WTC11 (cell line): ENCODE measurements around the gene TRIP13. TPM values are rescaled to one million over a fixed set of nuclear protein-coding genes. Genes with fewer than 3 reads are reported as not detected.
"Not testable (repeated sequence)": the region's sequence is repeated elsewhere in the genome, so short reads cannot be mapped to it uniquely, and the experiment has no call there.

ENCODE experiments used
- ATAC-seq: fragments of 200-7000 bp; cut with Tn5 transposase; 2 replicates; pipeline ENCODE4 v1.10.0; 2021; ENCODE audit warnings: mild to moderate bottlenecking, moderate library complexity
- CTCF ChIA-PET: fragments of 300-600 bp; sonication (Branson Sonifier 250); formaldehyde crosslinking; loops from one replicate; lab custom pipeline; 2021; ENCODE audit warnings: antibody characterized with exemption; lab: Charles Lee
- POLR2A ChIA-PET: fragments of 350-600 bp; sonication (Branson Sonifier 250); formaldehyde crosslinking; loops from one replicate; lab custom pipeline; 2021; ENCODE audit warnings: antibody characterized with exemption; lab: Charles Lee
- DNase-seq: peaks from one replicate; pipeline ENCODE4 v3.0.0; 2021; ENCODE audit warnings: low spot score
- H3K27ac Mint-ChIP-seq: 2 replicates; pipeline ENCODE4 v1.8.0; 2021; ENCODE audit warnings: mixed read lengths
- H3K27me3 Mint-ChIP-seq: 2 replicates; pipeline ENCODE4 v1.8.0; 2021; ENCODE audit warnings: low read depth, mild to moderate bottlenecking, moderate library complexity, mixed read lengths
- H3K36me3 Mint-ChIP-seq: 2 replicates; pipeline ENCODE4 v1.8.0; 2021; ENCODE audit warnings: mixed read lengths
- H3K4me1 Mint-ChIP-seq: 2 replicates; pipeline ENCODE4 v1.8.0; 2022; ENCODE audit warnings: mixed read lengths
- H3K4me3 Mint-ChIP-seq: 2 replicates; pipeline ENCODE4 v1.8.0; 2021; ENCODE audit warnings: mild to moderate bottlenecking, moderate library complexity, mixed read lengths
- H3K9me3 Mint-ChIP-seq: 2 replicates; pipeline ENCODE4 v1.8.0; 2021; ENCODE audit warnings: mixed read lengths
- ATF1 ChIP-seq: sonication (generic); formaldehyde crosslinking; IDR thresholded peaks from 2 replicates; pipeline ENCODE4 v1.8.1; 2023; ENCODE audit warnings: mild to moderate bottlenecking, moderate library complexity, missing genetic modification reagents
- ATF3 ChIP-seq: sonication (generic); formaldehyde crosslinking; conservative IDR thresholded peaks from 2 replicates; pipeline ENCODE4 v1.8.1; 2022; ENCODE audit warnings: mild to moderate bottlenecking, missing genetic modification reagents
- CREM ChIP-seq: sonication (generic); formaldehyde crosslinking; IDR thresholded peaks from 2 replicates; pipeline ENCODE4 v1.8.1; 2022; ENCODE audit warnings: mild to moderate bottlenecking, missing genetic modification reagents, moderate library complexity
- CTCF ChIP-seq: fragments of 200-600 bp; IDR thresholded peaks from 2 replicates; pipeline ENCODE4 v1.8.0; 2022; ENCODE audit warnings: antibody characterized with exemption
- EMX1 ChIP-seq: fragments of 250-450 bp; sonication (Bioruptor Pico); IDR thresholded peaks from 2 replicates; pipeline ENCODE4 v1.8.0; 2021; ENCODE audit warnings: mild to moderate bottlenecking
- HMGXB4 ChIP-seq: sonication (generic); formaldehyde crosslinking; IDR thresholded peaks from 2 replicates; pipeline ENCODE4 v1.8.1; 2023; ENCODE audit warnings: mild to moderate bottlenecking, moderate library complexity, missing genetic modification reagents
- JAZF1 ChIP-seq: fragments of 250-450 bp; sonication (Bioruptor Pico); IDR thresholded peaks from 2 replicates; pipeline ENCODE4 v1.9.0; 2021; ENCODE audit warnings: moderate library complexity, mild to moderate bottlenecking, inconsistent platforms
- NFE2L1 ChIP-seq: sonication (generic); formaldehyde crosslinking; IDR thresholded peaks from 2 replicates; pipeline ENCODE4 v1.8.1; 2023; ENCODE audit warnings: missing genetic modification reagents
- OVOL2 ChIP-seq: fragments of 250-450 bp; sonication (Bioruptor Pico); IDR thresholded peaks from 2 replicates; pipeline ENCODE4 v1.9.0; 2021; ENCODE audit warnings: mild to moderate bottlenecking, borderline replicate concordance
- ZNF121 ChIP-seq: sonication (generic); formaldehyde crosslinking; IDR thresholded peaks from 2 replicates; pipeline ENCODE4 v1.8.0; 2023; ENCODE audit warnings: missing genetic modification reagents
- ZNF232 ChIP-seq: sonication (generic); formaldehyde crosslinking; IDR thresholded peaks from 2 replicates; pipeline ENCODE4 v1.8.0; 2022; ENCODE audit warnings: mild to moderate bottlenecking, missing genetic modification reagents
- total RNA-seq: library from RNA; stranded (reverse); gene quantifications from 3 replicates; pipeline ENCODE4 v1.2.3, GENCODE V29; 2021
- TF ChIP-seq, protein P1 (sequence below): sonication (generic); formaldehyde crosslinking; IDR thresholded peaks from 2 replicates; pipeline ENCODE4 v1.8.1; 2023; ENCODE audit warnings: mild to moderate bottlenecking, missing genetic modification reagents, moderate library complexity
- TF ChIP-seq, protein P2 (sequence below): sonication (generic); formaldehyde crosslinking; IDR thresholded peaks from 2 replicates; pipeline ENCODE4 v1.8.1; 2022; ENCODE audit warnings: mild to moderate bottlenecking, missing genetic modification reagents, moderate library complexity, borderline replicate concordance
- TF ChIP-seq, protein P3 (sequence below): sonication (generic); formaldehyde crosslinking; IDR thresholded peaks from 2 replicates; pipeline ENCODE4 v1.8.1; 2022; ENCODE audit warnings: low read depth, mild to moderate bottlenecking, moderate library complexity, missing genetic modification reagents, borderline replicate concordance

Gene TRIP13
- total RNA-seq, 1 experiment from 2014 or later = 33.7 TPM

GRCh38 chr5:927172-928015 lies 34.7 kb downstream of the TRIP13 start:
- H3K36me3 Mint-ChIP-seq = no peaks in the 10 kb centered on the region
- no peaks in the 10 kb centered on the region for H3K9me3 Mint-ChIP-seq
- ChIA-PET CTCF (interaction anchor here (1.0 to 2.0 kb wide), 4 partner anchors 54 to 240 kb away, joined by 3 to 9 read pairs (median 8); no protein-coding TSS in a partner anchor), POLR2A (no interaction called here)
- DNase-seq = no peak
- H3K27me3 Mint-ChIP-seq = peaks cover 26% of the 10 kb centered on the region
- 0 out of 2 replicates have a peak, but pooled peaks have one; percentile 51 for TF ChIP-seq HMGXB4 (CRISPR knock-in tag)
- no peak for TF ChIP-seq ZNF232 (CRISPR knock-in tag)
- TF ChIP-seq CTCF = no peak; the same call in 1 of the 2 replicates
- TF ChIP-seq, protein P1, sequence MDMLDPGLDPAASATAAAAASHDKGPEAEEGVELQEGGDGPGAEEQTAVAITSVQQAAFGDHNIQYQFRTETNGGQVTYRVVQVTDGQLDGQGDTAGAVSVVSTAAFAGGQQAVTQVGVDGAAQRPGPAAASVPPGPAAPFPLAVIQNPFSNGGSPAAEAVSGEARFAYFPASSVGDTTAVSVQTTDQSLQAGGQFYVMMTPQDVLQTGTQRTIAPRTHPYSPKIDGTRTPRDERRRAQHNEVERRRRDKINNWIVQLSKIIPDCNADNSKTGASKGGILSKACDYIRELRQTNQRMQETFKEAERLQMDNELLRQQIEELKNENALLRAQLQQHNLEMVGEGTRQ = no peak
- no peak for TF ChIP-seq NFE2L1 (CRISPR knock-in tag)
- TF ChIP-seq ZNF121 (CRISPR knock-in tag) = 0 out of 2 replicates have a peak, but pooled peaks have one; percentile 12
- peak overlapping the region; percentile 50 for H3K4me3 Mint-ChIP-seq
- no peak overlapping the region for H3K27ac Mint-ChIP-seq
- no peak for ATAC-seq
- peaks cover 5% of the 10 kb centered on the region; the same call in 1 of the 2 replicates for H3K4me1 Mint-ChIP-seq

DNA sequence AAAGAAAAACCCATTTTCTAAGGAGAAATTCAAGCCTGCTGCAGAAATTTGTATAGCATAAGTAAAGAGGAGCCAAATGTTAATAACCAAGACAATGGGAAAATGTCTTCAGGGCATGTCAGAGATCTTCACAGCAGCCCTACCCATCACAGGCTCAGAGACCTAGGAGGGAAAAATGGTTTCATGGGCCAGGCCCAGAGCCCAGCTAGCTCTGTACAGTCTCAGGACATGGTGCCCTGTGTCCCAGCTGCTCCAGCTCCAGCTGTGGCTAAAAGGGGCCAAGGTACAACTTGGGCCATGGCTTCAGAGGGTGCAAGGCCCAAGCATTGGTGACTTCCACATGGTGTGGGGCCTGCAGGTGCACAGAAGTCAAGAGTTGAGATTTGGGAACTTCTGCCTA lies 36.5 kb downstream of the TRIP13 start:
- H3K27ac Mint-ChIP-seq, H3K9me3 Mint-ChIP-seq, H3K36me3 Mint-ChIP-seq, DNase-seq, H3K4me1 Mint-ChIP-seq, POLR2A ChIA-PET, H3K4me3 Mint-ChIP-seq, ATAC-seq: not testable (repeated sequence)
- H3K27me3 Mint-ChIP-seq = peaks cover 26% of the 10 kb centered on the region
- CTCF ChIA-PET = interaction anchor here (1.5 kb wide), 1 partner anchor 82 kb away, joined by 4 read pairs; no protein-coding TSS in a partner anchor

DNA sequence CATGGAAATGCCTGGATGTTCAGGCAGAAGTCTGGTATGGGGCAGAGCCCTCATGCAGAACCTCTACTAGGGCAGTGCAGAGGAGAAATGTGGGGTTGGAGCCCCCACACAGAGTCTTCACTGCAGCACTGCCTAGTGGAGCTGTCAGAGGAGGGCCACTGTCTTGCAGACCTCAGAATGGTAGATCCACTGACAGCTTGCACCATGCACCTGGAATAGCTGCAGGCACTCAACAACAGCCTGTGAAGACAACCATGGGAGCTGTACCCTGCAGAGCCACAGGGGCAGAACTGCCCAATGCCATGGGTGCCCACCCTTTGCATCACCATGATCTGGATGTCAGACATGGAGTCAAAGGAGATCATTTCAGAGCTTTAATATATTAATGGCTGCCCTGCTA lies 36.9 kb downstream of the TRIP13 start:
- Mint-ChIP-seq H3K27me3 (peaks cover 26% of the 10 kb centered on the region), H3K9me3 (no peaks in the 10 kb centered on the region), H3K4me3 (no peak overlapping the region), H3K36me3 (no peaks in the 10 kb centered on the region), H3K27ac (no peak overlapping the region), H3K4me1 (peaks cover 5% of the 10 kb centered on the region; the same call in 1 of the 2 replicates)
- POLR2A ChIA-PET = no interaction called here
- DNase-seq (no peak), ATAC-seq (no peak)
- TF ChIP-seq JAZF1 = no peak
- CTCF ChIA-PET = interaction anchor here (1.5 kb wide), 1 partner anchor 82 kb away, joined by 4 read pairs; no protein-coding TSS in a partner anchor

- ATAC-seq = no peak
- TF ChIP-seq CTCF = no peak
- TF ChIP-seq ATF3 (CRISPR knock-in tag) = no peak
- no peak for TF ChIP-seq HMGXB4 (CRISPR knock-in tag)
- TF ChIP-seq EMX1 (CRISPR knock-in tag) = no peak
- TF ChIP-seq ZNF121 (CRISPR knock-in tag) = no peak
- no peak for TF ChIP-seq ATF1
- no peak for TF ChIP-seq NFE2L1 (CRISPR knock-in tag)
- TF ChIP-seq OVOL2 (CRISPR knock-in tag) = no peak
- TF ChIP-seq CREM (CRISPR knock-in tag) = no peak
- TF ChIP-seq, protein P2, sequence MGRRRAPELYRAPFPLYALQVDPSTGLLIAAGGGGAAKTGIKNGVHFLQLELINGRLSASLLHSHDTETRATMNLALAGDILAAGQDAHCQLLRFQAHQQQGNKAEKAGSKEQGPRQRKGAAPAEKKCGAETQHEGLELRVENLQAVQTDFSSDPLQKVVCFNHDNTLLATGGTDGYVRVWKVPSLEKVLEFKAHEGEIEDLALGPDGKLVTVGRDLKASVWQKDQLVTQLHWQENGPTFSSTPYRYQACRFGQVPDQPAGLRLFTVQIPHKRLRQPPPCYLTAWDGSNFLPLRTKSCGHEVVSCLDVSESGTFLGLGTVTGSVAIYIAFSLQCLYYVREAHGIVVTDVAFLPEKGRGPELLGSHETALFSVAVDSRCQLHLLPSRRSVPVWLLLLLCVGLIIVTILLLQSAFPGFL = no peak
- TF ChIP-seq, protein P3, sequence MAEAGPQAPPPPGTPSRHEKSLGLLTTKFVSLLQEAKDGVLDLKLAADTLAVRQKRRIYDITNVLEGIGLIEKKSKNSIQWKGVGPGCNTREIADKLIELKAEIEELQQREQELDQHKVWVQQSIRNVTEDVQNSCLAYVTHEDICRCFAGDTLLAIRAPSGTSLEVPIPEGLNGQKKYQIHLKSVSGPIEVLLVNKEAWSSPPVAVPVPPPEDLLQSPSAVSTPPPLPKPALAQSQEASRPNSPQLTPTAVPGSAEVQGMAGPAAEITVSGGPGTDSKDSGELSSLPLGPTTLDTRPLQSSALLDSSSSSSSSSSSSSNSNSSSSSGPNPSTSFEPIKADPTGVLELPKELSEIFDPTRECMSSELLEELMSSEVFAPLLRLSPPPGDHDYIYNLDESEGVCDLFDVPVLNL (CRISPR knock-in tag) = no peak
Measured at GRCh38 chr5:930866-931265, 38.2 kb downstream of the TRIP13 start.

More at GRCh38 chr5:930866-931265, 38.2 kb downstream of the TRIP13 start:
- H3K27me3 Mint-ChIP-seq = peaks cover 18% of the 10 kb centered on the region
- H3K27ac Mint-ChIP-seq = no peak overlapping the region
- no peak for DNase-seq
- H3K4me3 Mint-ChIP-seq = no peak overlapping the region
- no peaks in the 10 kb centered on the region for H3K36me3 Mint-ChIP-seq
- H3K4me1 Mint-ChIP-seq = peaks cover 5% of the 10 kb centered on the region; the same call in 1 of the 2 replicates
- ChIA-PET POLR2A (no interaction called here), CTCF (interaction anchor here (1.6 kb wide), 1 partner anchor 59 kb away, joined by 5 read pairs; no protein-coding TSS in a partner anchor)
- peaks cover 7% of the 10 kb centered on the region for H3K9me3 Mint-ChIP-seq
